ENCODE measurements around the gene ZIC3.

- TF ChIP-seq POLR2AphosphoS5 (IDR thresholded peaks at IDR 0.05; ENCODE audit: low read depth, low read length) = no peak
- TF ChIP-seq REST (IDR thresholded peaks at IDR 0.05; ENCODE audit: insufficient read depth in 1 of 2, low read depth in 2 of 2, low read length in 2 of 2) = no peak
Observed at GRCh38 chrX:137549073-137549472, 16.9 kb upstream of the ZIC3 start.
